Muscle of arm (tissue), 12 donors: Measurements from ENCODE around the gene GJA3. TPM values are rescaled to one million over a fixed set of nuclear protein-coding genes. Genes with fewer than 3 reads are reported as not detected.
A peak's percentile ranks its signal among the peaks of the same experiment; 100 is the strongest.

Experiments
- DNase-seq: peaks from one replicate; pipeline ENCODE4 v3.0.0-alpha.2; 2013
- polyA plus RNA-seq, 12 donors: library from polyadenylated mRNA; unstranded; fragments of 120-200 nt; gene quantifications; one replicate each; pipeline ENCODE4 v1.2.1, GENCODE V29; 2013; ENCODE audit not compliant: insufficient read length in 12 of 12

GJA3 gene
- polyA plus RNA-seq, 12 donors: 1.8 to 5.6 (median 3.7) TPM; not detected in 1

DNA sequence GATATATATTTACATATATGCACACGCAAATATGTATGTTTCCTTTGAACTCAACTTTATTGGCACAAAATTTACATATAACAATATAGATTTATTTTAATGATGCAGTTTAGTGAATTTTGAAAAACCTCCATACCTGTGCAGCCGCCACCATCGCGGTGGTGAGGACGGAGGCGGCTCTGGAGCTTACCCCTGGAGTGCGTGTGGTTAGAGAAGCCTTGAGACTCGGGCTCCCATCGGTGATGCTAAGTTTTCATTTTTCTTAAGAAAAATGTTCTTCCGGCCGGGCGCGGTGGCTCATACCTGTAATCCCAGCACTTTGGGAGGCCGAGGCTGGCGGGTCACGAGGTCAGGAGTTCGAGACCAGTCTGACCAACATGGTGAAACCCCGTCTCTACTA lies 31.8 kb downstream of the GJA3 start:
- no peak for DNase-seq

- no peak for DNase-seq
These were observed 32.4 kb downstream of the GJA3 start for GRCh38 chr13:20128459-20128931.

GRCh38 chr13:20127562-20128458 lies 33.0 kb downstream of the GJA3 start:
- DNase-seq: peak; percentile 65

DNA sequence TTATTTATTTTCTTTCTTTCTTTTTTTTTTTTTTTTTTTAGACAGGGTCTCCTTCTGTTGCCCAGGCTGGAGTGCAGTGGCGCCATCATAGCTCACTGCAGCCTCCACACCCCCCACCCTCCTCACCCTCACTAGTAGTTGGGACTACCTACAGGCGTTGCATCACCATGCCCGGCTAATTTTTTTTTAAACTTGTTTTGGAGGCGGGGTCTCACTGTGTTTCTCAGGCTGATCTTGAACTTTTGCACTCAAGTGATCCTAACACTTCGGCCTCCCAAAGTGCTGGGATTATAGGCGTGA lies 33.6 kb downstream of the GJA3 start:
- no peak for DNase-seq

GRCh38 chr13:20126541-20127261 lies 34.2 kb downstream of the GJA3 start:
- no peak for DNase-seq

DNA sequence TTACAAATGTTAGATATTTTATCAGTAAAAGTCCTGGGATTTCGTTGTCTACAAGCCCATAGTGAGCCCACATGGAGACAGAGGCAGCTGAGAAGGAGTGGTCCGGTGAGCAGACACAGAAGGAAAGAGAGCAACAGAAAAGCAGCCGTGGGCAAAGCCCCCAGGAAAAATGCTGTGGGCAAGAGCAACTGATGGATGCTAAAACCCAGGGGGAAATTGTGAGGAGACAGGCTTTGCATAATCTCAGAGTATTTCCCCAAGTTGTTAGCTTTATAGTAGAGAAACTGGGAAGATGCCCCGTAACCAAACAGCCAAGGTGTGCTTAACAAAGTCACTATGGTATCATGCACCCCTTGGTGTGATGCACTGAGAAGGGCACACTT lies 35.1 kb downstream of the GJA3 start:
- no peak for DNase-seq

DNA sequence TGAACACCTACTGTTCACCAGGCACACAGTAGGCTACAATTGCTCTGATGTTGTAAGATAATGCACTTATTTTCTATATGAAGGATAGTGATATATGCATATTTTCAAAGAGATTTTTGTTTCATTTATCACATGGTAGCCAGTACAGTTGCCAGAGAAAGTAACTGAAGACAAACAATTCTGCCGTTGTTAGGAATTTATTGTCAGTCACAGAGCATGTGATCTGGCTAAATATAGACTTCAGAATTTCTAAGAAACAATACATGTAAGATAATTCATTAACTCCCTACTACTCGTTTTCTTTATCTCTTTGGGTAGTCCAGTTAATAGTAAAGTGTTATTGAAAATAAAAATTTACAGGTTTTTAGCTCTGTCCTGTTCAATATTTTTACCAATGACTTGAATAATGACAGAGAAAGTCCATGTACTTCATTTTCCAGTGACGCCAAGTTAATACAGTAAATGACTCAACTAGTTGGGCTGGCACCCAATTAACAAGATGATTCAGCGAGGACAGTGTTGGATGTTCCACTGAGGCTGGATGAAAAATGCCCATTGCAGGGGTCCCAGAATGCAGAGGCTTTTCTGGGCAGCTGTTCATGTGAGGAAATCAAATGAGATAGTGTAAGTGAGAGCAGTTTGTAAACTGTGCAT lies 35.6 kb downstream of the GJA3 start:
- DNase-seq: no peak

GRCh38 chr13:20124303-20124702 lies 36.5 kb downstream of the GJA3 start:
- DNase-seq: no peak

GRCh38 chr13:20121159-20121525 lies 39.7 kb downstream of the GJA3 start:
- no peak for DNase-seq

- DNase-seq: no peak
These were observed 40.9 kb downstream of the GJA3 start for GRCh38 chr13:20119960-20120359.

DNA sequence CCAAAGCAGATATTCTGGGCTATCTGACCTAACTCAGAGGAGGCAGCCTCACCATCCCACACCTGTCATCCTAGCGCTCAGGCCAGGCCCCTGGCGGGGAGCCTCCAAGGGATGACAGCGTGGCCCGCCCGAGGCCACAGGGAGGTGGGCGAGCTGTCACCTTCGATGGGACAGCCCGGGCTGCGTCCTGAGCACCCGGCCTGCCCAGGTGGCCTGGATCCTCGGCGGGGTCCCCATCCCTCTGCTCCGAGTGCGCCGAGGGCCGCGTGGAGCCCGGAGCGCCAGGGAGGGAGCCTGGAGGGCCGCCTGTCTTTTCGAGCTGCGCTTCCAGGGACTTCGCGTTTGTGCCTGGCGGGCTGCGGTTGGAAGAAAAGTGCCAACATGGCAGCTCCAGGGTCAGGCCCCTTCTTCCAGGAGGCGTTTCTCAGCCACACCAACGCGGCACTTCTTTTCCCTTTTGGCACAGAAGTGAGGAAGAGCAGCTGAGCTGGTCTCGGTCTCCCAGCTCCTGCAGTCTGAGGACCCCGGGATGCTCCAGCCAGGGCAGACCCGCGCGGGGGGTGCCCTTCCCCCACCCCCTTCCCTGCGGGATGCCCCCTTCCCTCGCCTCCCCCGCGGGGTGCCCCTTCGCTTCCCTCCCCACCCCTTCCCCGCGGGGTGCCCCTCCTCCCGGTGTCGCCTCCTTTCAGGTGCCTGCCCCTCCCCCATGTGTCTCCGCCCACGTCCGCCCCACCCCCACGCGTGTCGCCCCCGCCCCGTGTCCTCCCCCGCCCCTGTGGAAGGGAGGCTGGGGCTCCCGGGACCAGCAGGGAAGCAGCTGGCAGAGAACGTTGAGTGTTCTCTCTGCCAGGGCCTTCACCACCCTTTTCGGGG lies 42.3 kb downstream of the GJA3 start:
- DNase-seq: peak; percentile 64

DNA sequence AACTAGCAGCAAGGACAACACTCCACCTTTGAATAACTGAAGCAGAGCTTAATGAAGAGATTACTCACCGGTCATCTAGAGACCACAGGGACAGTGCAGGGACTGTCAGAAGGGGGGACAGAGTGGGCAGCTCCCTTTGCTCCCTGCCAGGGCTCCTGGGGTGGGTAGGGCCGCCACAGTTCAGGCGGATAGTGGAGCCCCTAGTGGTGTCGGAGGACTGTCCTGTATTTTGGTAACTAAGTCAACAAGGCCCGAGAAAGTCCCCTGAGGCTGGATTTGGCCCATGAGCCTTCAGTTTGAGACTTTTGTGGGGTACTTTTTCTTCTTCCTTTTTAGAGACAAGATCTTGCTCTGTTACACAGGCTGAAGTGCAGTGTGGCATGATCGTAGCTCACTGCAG lies 44.6 kb downstream of the GJA3 start:
- no peak for DNase-seq

GRCh38 chr13:20114066-20114610 lies 46.7 kb downstream of the GJA3 start:
- no peak for DNase-seq

DNA sequence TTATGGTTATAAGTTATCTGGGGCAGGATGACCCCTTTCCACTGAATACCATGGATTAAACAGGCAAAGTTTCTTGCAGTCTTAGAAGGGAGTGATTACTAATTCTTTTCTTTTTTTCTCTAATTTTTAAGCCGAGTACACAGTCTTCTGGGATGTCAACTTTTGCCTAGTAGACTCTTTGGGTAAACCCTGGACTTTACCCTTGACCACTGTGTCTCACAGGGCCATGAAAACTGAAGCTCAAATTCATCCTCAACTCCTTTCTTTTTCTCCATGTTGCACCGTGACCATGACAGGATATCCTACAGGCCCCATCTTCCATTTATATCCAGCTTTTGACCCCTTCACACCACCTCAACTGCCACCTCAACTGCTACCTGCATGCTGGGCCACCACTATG lies 51.8 kb downstream of the GJA3 start:
- DNase-seq: no peak

GRCh38 chr13:20106742-20107141 lies 54.1 kb downstream of the GJA3 start:
- DNase-seq: no peak

GRCh38 chr13:20105161-20105689 lies 55.6 kb downstream of the GJA3 start:
- no peak for DNase-seq

- no peak for DNase-seq
These were observed 58.2 kb downstream of the GJA3 start for GRCh38 chr13:20102525-20103180.

- no peak for DNase-seq
These were observed 59.2 kb downstream of the GJA3 start for GRCh38 chr13:20101467-20102316.

GRCh38 chr13:20099319-20099718 lies 61.5 kb downstream of the GJA3 start:
- no peak for DNase-seq

DNA sequence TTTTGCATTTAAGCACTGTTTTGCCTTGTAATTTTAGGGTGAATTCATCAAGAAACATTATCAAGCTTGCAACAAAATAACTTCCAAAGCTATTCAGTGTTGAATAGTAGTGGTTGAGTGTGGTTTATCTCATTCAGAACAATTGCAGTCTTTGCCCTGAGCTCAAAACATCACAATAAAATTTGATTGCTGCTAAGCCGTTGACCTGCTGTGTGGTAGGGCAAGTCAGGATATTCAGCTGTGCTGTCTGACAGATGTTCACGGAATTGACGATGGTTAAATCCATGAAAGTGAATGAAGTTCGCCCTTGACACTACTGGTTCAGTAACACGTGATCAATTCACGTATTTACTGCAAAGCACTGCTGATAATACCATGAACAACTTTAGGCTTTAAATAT lies 66.9 kb downstream of the GJA3 start:
- DNase-seq: no peak
